GM21367 (cell line): ENCODE results near the gene KCNC3.

Experiments
- ATAC-seq: cut with Tn5 transposase; IDR thresholded peaks from one replicate; pipeline ENCODE4 v1.9.1; 2021; ENCODE audit not compliant: unreplicated experiment

Gene KCNC3

GRCh38 chr19:50312967-50313811, 16.0 kb downstream of the KCNC3 start:
- no peak for ATAC-seq

GRCh38 chr19:50311723-50312635, 17.2 kb downstream of the KCNC3 start:
- ATAC-seq: no peak

GRCh38 chr19:50310759-50311465, 18.3 kb downstream of the KCNC3 start:
- no peak for ATAC-seq

- no peak for ATAC-seq
These were observed 19.6 kb downstream of the KCNC3 start for GRCh38 chr19:50309396-50310125.

GRCh38 chr19:50308991-50309390, 20.2 kb downstream of the KCNC3 start:
- ATAC-seq: no peak

GRCh38 chr19:50303558-50303957, 25.6 kb downstream of the KCNC3 start:
- ATAC-seq: no peak

- no peak for ATAC-seq
These were observed 27.6 kb downstream of the KCNC3 start for GRCh38 chr19:50301607-50301971.

GRCh38 chr19:50300814-50301606, 28.2 kb downstream of the KCNC3 start:
- ATAC-seq: no peak

GRCh38 chr19:50300051-50300450, 29.1 kb downstream of the KCNC3 start:
- no peak for ATAC-seq

- ATAC-seq: no peak
These were observed 35.7 kb downstream of the KCNC3 start for GRCh38 chr19:50293263-50294004.

- ATAC-seq: no peak
These were observed 36.9 kb downstream of the KCNC3 start for GRCh38 chr19:50292216-50292827.

- ATAC-seq: no peak
These were observed 38.4 kb downstream of the KCNC3 start for GRCh38 chr19:50290775-50291174.

GRCh38 chr19:50290011-50290410, 39.2 kb downstream of the KCNC3 start:
- ATAC-seq: no peak

- ATAC-seq: no peak
These were observed 40.2 kb downstream of the KCNC3 start for GRCh38 chr19:50288954-50289353.

- ATAC-seq: no peak
These were observed 41.8 kb downstream of the KCNC3 start for GRCh38 chr19:50287331-50287730.

GRCh38 chr19:50286443-50286842, 42.7 kb downstream of the KCNC3 start:
- no peak for ATAC-seq

- ATAC-seq: no peak
These were observed 43.3 kb downstream of the KCNC3 start for GRCh38 chr19:50285833-50286232.

GRCh38 chr19:50281491-50281890, 47.7 kb downstream of the KCNC3 start:
- ATAC-seq: no peak

- no peak for ATAC-seq
These were observed 48.2 kb downstream of the KCNC3 start for GRCh38 chr19:50280983-50281382.
